NB4 (cell line): ENCODE measurements around the gene NFYA.

Source experiments
- MAX ChIP-seq: IDR thresholded peaks from 2 replicates; pipeline ENCODE4 v1.6.1; 2011; ENCODE audit warnings: low read depth, low read length
- MYC ChIP-seq: IDR thresholded peaks from 2 replicates; pipeline ENCODE4 v1.6.1; 2011; ENCODE audit warnings: low read depth, low read length
- POLR2A ChIP-seq: IDR thresholded peaks from 2 replicates; pipeline ENCODE4 v1.6.1; 2011; ENCODE audit warnings: mild to moderate bottlenecking; ENCODE audit not compliant: insufficient read length; ENCODE audit errors: extremely low read depth
- TF ChIP-seq, protein P1 (sequence below): IDR thresholded peaks from one replicate; pipeline ENCODE4 v1.5.1; 2012; ENCODE audit warnings: low read depth, low read length

DNA sequence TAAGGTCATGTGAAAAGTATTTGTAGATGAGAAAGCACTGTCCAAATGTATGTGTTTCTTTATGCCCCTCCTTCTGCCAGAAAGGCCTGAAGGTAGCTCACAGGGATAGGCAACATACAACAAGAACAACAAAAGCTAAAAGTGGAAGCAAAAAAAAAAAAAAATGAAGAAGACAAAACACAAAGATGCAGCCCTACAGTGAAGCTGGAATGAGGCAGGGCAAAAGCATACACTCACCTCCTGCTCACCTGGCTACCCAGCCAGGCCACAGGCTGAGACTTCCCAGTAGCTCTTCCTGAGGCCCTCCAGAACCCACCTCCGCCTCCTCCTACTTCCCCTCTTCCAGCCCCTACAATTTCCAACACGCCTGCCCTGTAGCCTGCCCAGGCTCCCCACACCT is 36.2 kb upstream of the NFYA start:
- TF ChIP-seq, protein P1, sequence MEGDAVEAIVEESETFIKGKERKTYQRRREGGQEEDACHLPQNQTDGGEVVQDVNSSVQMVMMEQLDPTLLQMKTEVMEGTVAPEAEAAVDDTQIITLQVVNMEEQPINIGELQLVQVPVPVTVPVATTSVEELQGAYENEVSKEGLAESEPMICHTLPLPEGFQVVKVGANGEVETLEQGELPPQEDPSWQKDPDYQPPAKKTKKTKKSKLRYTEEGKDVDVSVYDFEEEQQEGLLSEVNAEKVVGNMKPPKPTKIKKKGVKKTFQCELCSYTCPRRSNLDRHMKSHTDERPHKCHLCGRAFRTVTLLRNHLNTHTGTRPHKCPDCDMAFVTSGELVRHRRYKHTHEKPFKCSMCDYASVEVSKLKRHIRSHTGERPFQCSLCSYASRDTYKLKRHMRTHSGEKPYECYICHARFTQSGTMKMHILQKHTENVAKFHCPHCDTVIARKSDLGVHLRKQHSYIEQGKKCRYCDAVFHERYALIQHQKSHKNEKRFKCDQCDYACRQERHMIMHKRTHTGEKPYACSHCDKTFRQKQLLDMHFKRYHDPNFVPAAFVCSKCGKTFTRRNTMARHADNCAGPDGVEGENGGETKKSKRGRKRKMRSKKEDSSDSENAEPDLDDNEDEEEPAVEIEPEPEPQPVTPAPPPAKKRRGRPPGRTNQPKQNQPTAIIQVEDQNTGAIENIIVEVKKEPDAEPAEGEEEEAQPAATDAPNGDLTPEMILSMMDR = no peak
- TF ChIP-seq POLR2A (no peak), MAX (no peak), MYC (no peak)
